22Rv1 (cell line): Measurements from ENCODE around the gene ARHGEF40.

Experiments
- ZFX ChIP-seq: fragments of 450-650 bp; IDR thresholded peaks from 2 replicates; pipeline ENCODE4 v1.6.1; 2017; ENCODE audit warnings: antibody characterized with exemption, borderline replicate concordance
- TF ChIP-seq, protein P1 (sequence below): fragments of 450-650 bp; IDR thresholded peaks from 2 replicates; pipeline ENCODE4 v1.5.1; 2017; ENCODE audit warnings: mild to moderate bottlenecking

- TF ChIP-seq, protein P1, sequence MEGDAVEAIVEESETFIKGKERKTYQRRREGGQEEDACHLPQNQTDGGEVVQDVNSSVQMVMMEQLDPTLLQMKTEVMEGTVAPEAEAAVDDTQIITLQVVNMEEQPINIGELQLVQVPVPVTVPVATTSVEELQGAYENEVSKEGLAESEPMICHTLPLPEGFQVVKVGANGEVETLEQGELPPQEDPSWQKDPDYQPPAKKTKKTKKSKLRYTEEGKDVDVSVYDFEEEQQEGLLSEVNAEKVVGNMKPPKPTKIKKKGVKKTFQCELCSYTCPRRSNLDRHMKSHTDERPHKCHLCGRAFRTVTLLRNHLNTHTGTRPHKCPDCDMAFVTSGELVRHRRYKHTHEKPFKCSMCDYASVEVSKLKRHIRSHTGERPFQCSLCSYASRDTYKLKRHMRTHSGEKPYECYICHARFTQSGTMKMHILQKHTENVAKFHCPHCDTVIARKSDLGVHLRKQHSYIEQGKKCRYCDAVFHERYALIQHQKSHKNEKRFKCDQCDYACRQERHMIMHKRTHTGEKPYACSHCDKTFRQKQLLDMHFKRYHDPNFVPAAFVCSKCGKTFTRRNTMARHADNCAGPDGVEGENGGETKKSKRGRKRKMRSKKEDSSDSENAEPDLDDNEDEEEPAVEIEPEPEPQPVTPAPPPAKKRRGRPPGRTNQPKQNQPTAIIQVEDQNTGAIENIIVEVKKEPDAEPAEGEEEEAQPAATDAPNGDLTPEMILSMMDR, result no peak
- TF ChIP-seq ZFX, result no peak
Observed at GRCh38 chr14:21070083-21070609, at the start of gene ARHGEF40.
